ENCODE measurements around the gene RHCG. TPM values are rescaled to one million over a fixed set of nuclear protein-coding genes. Genes with fewer than 3 reads are reported as not detected.
A peak's percentile ranks its signal among the peaks of the same experiment; 100 is the strongest.

RHCG gene
- total RNA-seq, 1 donor from 2014 or later, result 13.4 TPM

GRCh38 chr15:89514186-89514585, 17.8 kb upstream of the RHCG start:
- DNase-seq (ENCODE audit: extremely low spot score, unreplicated experiment), result no peak
- no peak for TF ChIP-seq CTCF (conservative IDR thresholded peaks at IDR 0.05)
- Mint-ChIP-seq H3K36me3 (no peaks in the 10 kb centered on the region), H3K4me3 (no peak overlapping the region), H3K27ac (peak overlapping the region; percentile 64), H3K9me3 (peaks cover 6% of the 10 kb centered on the region), H3K27me3 (peaks cover 24% of the 10 kb centered on the region), H3K4me1 (ENCODE audit: unreplicated experiment) (no peaks in the 10 kb centered on the region)

GRCh38 chr15:89513284-89513683, 16.9 kb upstream of the RHCG start:
- H3K9me3 Mint-ChIP-seq, result peaks cover 6% of the 10 kb centered on the region
- H3K36me3 Mint-ChIP-seq, result no peaks in the 10 kb centered on the region
- no peak for DNase-seq (ENCODE audit: extremely low spot score, unreplicated experiment)
- H3K4me3 Mint-ChIP-seq, result no peak overlapping the region
- peaks cover 24% of the 10 kb centered on the region for H3K27me3 Mint-ChIP-seq
- TF ChIP-seq CTCF (conservative IDR thresholded peaks at IDR 0.05), result no peak
- H3K4me1 Mint-ChIP-seq (ENCODE audit: unreplicated experiment), result no peaks in the 10 kb centered on the region
- H3K27ac Mint-ChIP-seq, result no peak overlapping the region

- Mint-ChIP-seq H3K36me3 (no peaks in the 10 kb centered on the region), H3K27me3 (peaks cover 24% of the 10 kb centered on the region), H3K9me3 (peaks cover 6% of the 10 kb centered on the region), H3K4me3 (no peak overlapping the region), H3K4me1 (ENCODE audit: unreplicated experiment) (no peaks in the 10 kb centered on the region), H3K27ac (no peak overlapping the region)
- TF ChIP-seq CTCF (conservative IDR thresholded peaks at IDR 0.05), result no peak
- no peak for DNase-seq (ENCODE audit: extremely low spot score, unreplicated experiment)
These were observed 16.2 kb upstream of the RHCG start for GRCh38 chr15:89512631-89513030.

- Mint-ChIP-seq H3K27ac (no peak overlapping the region), H3K9me3 (peaks cover 4% of the 10 kb centered on the region), H3K4me1 (ENCODE audit: unreplicated experiment) (no peaks in the 10 kb centered on the region), H3K36me3 (no peaks in the 10 kb centered on the region), H3K4me3 (no peak overlapping the region), H3K27me3 (peaks cover 15% of the 10 kb centered on the region)
- DNase-seq (ENCODE audit: extremely low spot score, unreplicated experiment), result no peak
- no peak for TF ChIP-seq CTCF (conservative IDR thresholded peaks at IDR 0.05)
These were observed 9.8 kb upstream of the RHCG start for GRCh38 chr15:89506026-89506686.

GRCh38 chr15:89504166-89504565, 7.8 kb upstream of the RHCG start:
- Mint-ChIP-seq H3K27me3 (peaks cover 22% of the 10 kb centered on the region), H3K4me1 (ENCODE audit: unreplicated experiment) (no peaks in the 10 kb centered on the region), H3K4me3 (no peak overlapping the region), H3K27ac (peak overlapping the region; percentile 97), H3K36me3 (no peaks in the 10 kb centered on the region), H3K9me3 (peaks cover 4% of the 10 kb centered on the region)
- no peak for DNase-seq (ENCODE audit: extremely low spot score, unreplicated experiment)
- TF ChIP-seq CTCF (conservative IDR thresholded peaks at IDR 0.05), result no peak

Measured in type B pancreatic cell (in vitro differentiated cells).